Fibroblast of pulmonary artery (primary cell): ENCODE results near the gene SETD4.

Experiments
- DNase-seq: peaks from one replicate; pipeline ENCODE4 v3.0.0-alpha.2; 2010; ENCODE audit warnings: low read depth
- H3K4me3 ChIP-seq: replicated peaks from 2 replicates; pipeline ENCODE4 v1.5.1; 2011; ENCODE audit warnings: low read depth, mild to moderate bottlenecking, control low read depth, low read length, moderate library complexity
- TF ChIP-seq, protein P1 (sequence below): IDR thresholded peaks from 2 replicates; pipeline ENCODE4 v1.5.1; 2011; ENCODE audit warnings: mild to moderate bottlenecking, control low read depth, low read length, inconsistent platforms; ENCODE audit errors: missing control alignments

SETD4 gene

DNA sequence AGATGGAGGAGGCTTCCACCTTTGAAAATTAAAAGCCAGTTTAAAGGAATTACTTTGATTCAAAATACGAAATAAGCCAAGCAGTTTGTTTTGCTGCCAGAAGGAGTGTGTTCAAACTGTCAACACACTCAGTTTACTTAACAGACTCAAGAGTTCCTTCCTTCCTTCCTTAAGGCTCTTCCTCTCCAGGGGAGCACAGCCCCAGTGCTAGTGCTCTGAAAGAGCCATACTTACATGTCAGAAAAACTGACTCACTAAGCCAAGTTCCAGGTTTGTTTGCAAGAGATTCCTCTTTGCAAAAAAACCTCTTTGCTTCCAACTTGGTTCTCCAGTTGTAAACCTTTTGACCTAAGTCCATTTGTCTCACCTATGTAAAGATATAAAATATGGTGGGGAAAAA, 14.3 kb downstream of the SETD4 start:
- TF ChIP-seq, protein P1, sequence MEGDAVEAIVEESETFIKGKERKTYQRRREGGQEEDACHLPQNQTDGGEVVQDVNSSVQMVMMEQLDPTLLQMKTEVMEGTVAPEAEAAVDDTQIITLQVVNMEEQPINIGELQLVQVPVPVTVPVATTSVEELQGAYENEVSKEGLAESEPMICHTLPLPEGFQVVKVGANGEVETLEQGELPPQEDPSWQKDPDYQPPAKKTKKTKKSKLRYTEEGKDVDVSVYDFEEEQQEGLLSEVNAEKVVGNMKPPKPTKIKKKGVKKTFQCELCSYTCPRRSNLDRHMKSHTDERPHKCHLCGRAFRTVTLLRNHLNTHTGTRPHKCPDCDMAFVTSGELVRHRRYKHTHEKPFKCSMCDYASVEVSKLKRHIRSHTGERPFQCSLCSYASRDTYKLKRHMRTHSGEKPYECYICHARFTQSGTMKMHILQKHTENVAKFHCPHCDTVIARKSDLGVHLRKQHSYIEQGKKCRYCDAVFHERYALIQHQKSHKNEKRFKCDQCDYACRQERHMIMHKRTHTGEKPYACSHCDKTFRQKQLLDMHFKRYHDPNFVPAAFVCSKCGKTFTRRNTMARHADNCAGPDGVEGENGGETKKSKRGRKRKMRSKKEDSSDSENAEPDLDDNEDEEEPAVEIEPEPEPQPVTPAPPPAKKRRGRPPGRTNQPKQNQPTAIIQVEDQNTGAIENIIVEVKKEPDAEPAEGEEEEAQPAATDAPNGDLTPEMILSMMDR: no peak
- H3K4me3 ChIP-seq: no peak overlapping the region
- DNase-seq: no peak

DNA sequence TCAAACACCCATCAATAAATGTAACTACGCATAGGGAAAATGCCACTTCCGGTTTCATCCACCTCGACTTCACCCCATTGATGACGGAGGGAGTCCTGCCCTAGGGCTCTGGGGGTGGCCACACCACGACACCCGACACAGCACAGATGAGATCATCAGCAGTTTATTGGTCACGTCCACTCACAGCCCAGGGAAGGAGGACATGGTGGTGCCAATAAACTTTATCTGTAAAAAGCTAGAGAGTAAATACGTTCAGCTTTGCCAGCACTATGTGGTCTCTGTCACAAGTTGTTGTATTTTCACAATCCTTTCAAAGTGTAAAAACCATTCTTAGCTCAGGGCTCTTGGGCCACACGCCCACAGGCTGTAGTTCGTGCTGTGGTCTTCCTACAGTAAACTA, 16.3 kb downstream of the SETD4 start:
- no peak for DNase-seq
- TF ChIP-seq, protein P1: no peak

DNA sequence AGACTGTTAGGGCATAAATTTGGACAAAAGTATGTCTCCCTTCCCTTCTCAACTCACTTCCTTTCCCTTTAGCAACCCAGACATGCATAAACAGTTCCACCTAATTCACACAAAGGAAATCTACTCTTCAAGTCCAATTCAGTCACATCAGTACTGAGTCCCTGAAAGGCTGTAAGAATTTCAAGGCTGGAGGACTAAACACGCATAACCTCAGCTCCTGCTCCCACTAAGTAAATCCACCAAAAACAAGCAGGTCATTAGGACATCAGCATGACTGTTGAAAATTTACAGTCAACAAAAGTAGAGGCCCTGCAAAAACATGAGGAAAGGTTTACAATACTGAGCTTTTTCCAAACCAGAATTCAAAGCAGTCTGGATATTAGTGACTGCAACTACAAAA, 18.4 kb downstream of the SETD4 start:
- no peak overlapping the region for H3K4me3 ChIP-seq
- TF ChIP-seq, protein P1: no peak
- DNase-seq: no peak

More for the DNA sequence above, 16.3 kb downstream of the SETD4 start:
- H3K4me3 ChIP-seq: no peak overlapping the region

DNA sequence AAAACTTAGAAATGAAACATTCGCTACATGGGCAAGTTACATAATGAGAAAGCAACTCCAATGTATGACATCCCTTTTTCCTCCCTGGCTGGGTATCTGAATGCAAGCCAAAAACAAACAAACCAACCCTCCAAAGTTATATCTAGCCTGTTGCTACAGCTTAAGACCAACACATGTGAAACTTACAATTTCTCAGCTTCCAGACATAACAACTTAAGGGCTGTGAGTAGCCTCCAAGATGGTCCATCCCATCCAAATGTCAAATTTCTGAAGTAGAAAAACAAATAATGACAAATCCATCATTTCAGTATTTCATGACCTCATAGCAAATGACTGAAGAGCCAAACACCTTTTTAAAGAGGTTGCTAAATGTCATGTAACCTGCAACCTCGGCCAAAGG, 19.9 kb downstream of the SETD4 start:
- TF ChIP-seq, protein P1: no peak
- no peak for DNase-seq
- H3K4me3 ChIP-seq: no peak overlapping the region

DNA sequence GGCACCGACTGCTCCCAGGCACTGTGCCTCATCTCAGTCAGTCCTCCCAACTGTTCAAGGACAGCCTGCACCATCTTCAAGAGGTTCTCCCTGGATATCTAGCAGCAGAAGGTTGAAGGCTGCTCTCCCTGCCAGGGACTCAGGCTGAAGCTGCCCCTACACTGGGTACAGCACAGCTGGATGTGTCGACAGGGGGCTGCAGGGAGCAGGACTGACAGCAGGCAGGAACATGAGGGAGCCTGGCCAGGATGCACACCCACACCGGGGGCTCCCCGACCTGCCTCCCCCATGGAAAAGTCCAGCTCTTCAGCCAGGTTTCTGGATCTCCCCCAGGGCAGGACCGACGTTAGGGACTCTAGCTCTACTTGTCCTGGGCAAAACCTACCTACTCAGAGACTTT, 20.5 kb downstream of the SETD4 start:
- TF ChIP-seq, protein P1: no peak
- H3K4me3 ChIP-seq: no peak overlapping the region
- DNase-seq: no peak

DNA sequence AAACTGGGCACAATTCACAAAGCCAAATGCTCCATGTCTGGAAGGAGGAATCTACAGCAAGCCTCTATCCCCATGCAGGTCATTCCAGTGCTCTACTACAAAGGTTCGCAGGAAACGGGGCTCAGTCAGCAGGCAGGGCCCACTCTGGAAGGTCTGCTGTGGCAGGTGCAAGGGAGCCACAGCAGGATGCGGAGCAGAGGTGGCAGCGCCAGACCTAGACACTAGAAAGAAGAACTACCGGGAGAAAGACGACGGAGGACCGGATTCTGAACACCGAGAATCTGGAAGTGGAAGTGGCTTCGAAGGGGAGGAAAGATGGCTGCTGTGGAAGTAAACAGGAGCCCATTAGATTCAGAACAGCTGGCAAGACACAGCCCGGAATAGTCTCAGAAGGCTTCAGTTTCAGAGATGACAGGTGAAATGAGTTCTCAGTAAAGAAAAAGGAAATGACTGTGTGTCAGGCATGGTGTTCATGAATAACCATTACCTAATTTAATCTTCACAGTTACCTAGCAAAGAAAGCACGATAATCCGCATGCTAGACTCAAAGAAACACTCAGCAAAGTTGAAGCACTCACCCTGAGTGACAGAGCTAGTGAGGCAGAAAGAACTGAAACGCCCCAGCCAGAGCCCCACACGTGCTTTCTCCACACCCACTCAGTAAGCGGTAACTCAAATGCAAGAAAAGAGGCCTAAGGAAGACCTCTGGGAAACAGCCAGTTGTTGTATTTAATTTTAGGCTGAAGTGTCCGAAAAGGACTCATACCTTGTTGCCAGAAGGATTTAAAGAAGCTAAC, 21.4 kb downstream of the SETD4 start:
- H3K4me3 ChIP-seq: no peak overlapping the region

DNA sequence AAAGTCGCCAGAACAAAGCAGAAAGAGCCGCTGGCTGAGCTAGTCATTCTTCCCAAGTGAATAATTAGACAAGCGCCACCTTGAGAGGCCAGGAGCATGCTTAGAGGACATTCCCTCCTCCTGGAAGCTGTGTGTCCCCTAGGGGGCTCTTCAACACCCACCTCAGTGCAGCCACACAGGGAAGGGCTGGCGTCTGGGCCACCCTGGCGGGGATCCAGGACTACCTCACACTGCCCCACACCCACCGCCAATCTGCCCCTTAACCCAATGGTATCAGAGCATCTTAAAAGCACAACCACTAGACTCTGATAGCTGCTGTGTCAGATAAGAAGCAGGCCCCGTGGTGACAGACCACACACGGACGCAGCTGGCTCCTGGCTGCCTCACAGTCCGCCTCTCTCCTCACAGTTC, 24.9 kb downstream of the SETD4 start:
- TF ChIP-seq, protein P1: no peak
- no peak overlapping the region for H3K4me3 ChIP-seq
- DNase-seq: no peak

More for the DNA sequence above, 21.4 kb downstream of the SETD4 start:
- TF ChIP-seq, protein P1: no peak
- DNase-seq: no peak
